HUES6 (cell line): Measurements from ENCODE around the gene MCMBP.
A peak's percentile ranks its signal among the peaks of the same experiment; 100 is the strongest.
"Not testable (repeated sequence)": the region's sequence is repeated elsewhere in the genome, so short reads cannot be mapped to it uniquely, and the experiment has no call there.

Experiments
- H3K27ac ChIP-seq: 2 replicates; pipeline ENCODE4 v1.7.0; 2013; ENCODE audit warnings: low read depth, mild to moderate bottlenecking, low read length, inconsistent platforms
- H3K27me3 ChIP-seq: 2 replicates; pipeline ENCODE4 v1.6.1; 2013; ENCODE audit warnings: low read length; ENCODE audit not compliant: control insufficient read depth, insufficient read depth
- H3K36me3 ChIP-seq: 2 replicates; pipeline ENCODE4 v1.6.1; 2013; ENCODE audit warnings: low read length; ENCODE audit not compliant: control insufficient read depth, insufficient read depth
- H3K4me1 ChIP-seq: 2 replicates; pipeline ENCODE4 v1.6.1; 2013; ENCODE audit warnings: low read length; ENCODE audit not compliant: control insufficient read depth, insufficient read depth
- H3K4me3 ChIP-seq: 2 replicates; pipeline ENCODE4 v1.5.1; 2013; ENCODE audit warnings: low read depth, low read length
- H3K9ac ChIP-seq: one replicate; pipeline ENCODE4 v1.6.1; 2013; ENCODE audit warnings: mild to moderate bottlenecking, low read length
- H3K9me3 ChIP-seq: 2 replicates; pipeline ENCODE4 v1.6.1; 2013; ENCODE audit warnings: low read depth, low read length; ENCODE audit not compliant: control insufficient read depth, insufficient read depth

MCMBP gene

GRCh38 chr10:119807960-119808697, 64.5 kb downstream of the MCMBP start:
- H3K27me3 ChIP-seq = no peaks in the 10 kb centered on the region
- H3K27ac ChIP-seq = no peak overlapping the region
- no peaks in the 10 kb centered on the region for H3K9me3 ChIP-seq
- no peaks in the 10 kb centered on the region for H3K4me1 ChIP-seq
- H3K9ac ChIP-seq = no peak overlapping the region
- H3K36me3 ChIP-seq = peaks cover 22% of the 10 kb centered on the region
- H3K4me3 ChIP-seq = no peak overlapping the region

GRCh38 chr10:119806334-119807130, 66.1 kb downstream of the MCMBP start:
- Histone ChIP-seq H3K36me3 (peaks cover 17% of the 10 kb centered on the region), H3K4me3 (no peak overlapping the region), H3K9ac (no peak overlapping the region), H3K27me3 (no peaks in the 10 kb centered on the region), H3K27ac (no peak overlapping the region), H3K4me1 (no peaks in the 10 kb centered on the region), H3K9me3 (no peaks in the 10 kb centered on the region)

- H3K36me3 ChIP-seq = peaks cover 17% of the 10 kb centered on the region
- H3K9ac ChIP-seq = no peak overlapping the region
- H3K4me1 ChIP-seq = no peaks in the 10 kb centered on the region
- H3K4me3 ChIP-seq = no peak overlapping the region
- no peaks in the 10 kb centered on the region for H3K9me3 ChIP-seq
- no peaks in the 10 kb centered on the region for H3K27me3 ChIP-seq
- no peak overlapping the region for H3K27ac ChIP-seq
Observed at GRCh38 chr10:119805702-119806230, 66.9 kb downstream of the MCMBP start.

GRCh38 chr10:119803264-119803663, 69.4 kb downstream of the MCMBP start:
- Histone ChIP-seq H3K36me3 (peaks cover 14% of the 10 kb centered on the region), H3K4me1 (no peaks in the 10 kb centered on the region), H3K27me3 (no peaks in the 10 kb centered on the region), H3K9ac (no peak overlapping the region), H3K4me3 (no peak overlapping the region), H3K27ac (no peak overlapping the region), H3K9me3 (no peaks in the 10 kb centered on the region)

GRCh38 chr10:119801998-119802538, 70.6 kb downstream of the MCMBP start:
- Histone ChIP-seq H3K4me3 (no peak overlapping the region), H3K4me1 (no peaks in the 10 kb centered on the region), H3K27me3 (no peaks in the 10 kb centered on the region), H3K36me3 (peaks cover 14% of the 10 kb centered on the region), H3K9me3 (no peaks in the 10 kb centered on the region), H3K27ac (no peak overlapping the region), H3K9ac (no peak overlapping the region)

- no peak overlapping the region for H3K27ac ChIP-seq
- H3K4me3 ChIP-seq = no peak overlapping the region
- H3K9me3 ChIP-seq = no peaks in the 10 kb centered on the region
- no peak overlapping the region for H3K9ac ChIP-seq
- H3K4me1 ChIP-seq = no peaks in the 10 kb centered on the region
- no peaks in the 10 kb centered on the region for H3K27me3 ChIP-seq
- H3K36me3 ChIP-seq = peaks cover 22% of the 10 kb centered on the region
Observed at GRCh38 chr10:119801176-119801575, 71.5 kb downstream of the MCMBP start.

GRCh38 chr10:119796039-119796438, 76.6 kb downstream of the MCMBP start:
- H3K4me3 ChIP-seq = no peak overlapping the region
- H3K9me3 ChIP-seq = no peaks in the 10 kb centered on the region
- H3K36me3 ChIP-seq = peaks cover 19% of the 10 kb centered on the region
- no peaks in the 10 kb centered on the region for H3K4me1 ChIP-seq
- H3K27me3 ChIP-seq = no peaks in the 10 kb centered on the region
- no peak overlapping the region for H3K27ac ChIP-seq
- no peak overlapping the region for H3K9ac ChIP-seq

GRCh38 chr10:119795101-119795500, 77.5 kb downstream of the MCMBP start:
- H3K4me3 ChIP-seq, H3K9me3 ChIP-seq, H3K4me1 ChIP-seq, H3K27ac ChIP-seq, H3K9ac ChIP-seq, H3K27me3 ChIP-seq: not testable (repeated sequence)
- peaks cover 19% of the 10 kb centered on the region for H3K36me3 ChIP-seq

GRCh38 chr10:119786117-119786769, 86.4 kb downstream of the MCMBP start:
- Histone ChIP-seq H3K4me3 (peak overlapping the region; percentile 37; the same call in 1 of the 2 replicates), H3K27me3 (no peaks in the 10 kb centered on the region), H3K27ac (peak overlapping the region; percentile 75; the same call in 1 of the 2 replicates), H3K9ac (no peak overlapping the region), H3K9me3 (no peaks in the 10 kb centered on the region), H3K4me1 (peaks cover 35% of the 10 kb centered on the region), H3K36me3 (no peaks in the 10 kb centered on the region)

GRCh38 chr10:119784340-119785067, 88.1 kb downstream of the MCMBP start:
- Histone ChIP-seq H3K9me3 (no peaks in the 10 kb centered on the region), H3K27me3 (no peaks in the 10 kb centered on the region), H3K9ac (no peak overlapping the region), H3K27ac (no peak overlapping the region), H3K4me1 (peaks cover 35% of the 10 kb centered on the region), H3K36me3 (no peaks in the 10 kb centered on the region), H3K4me3 (no peak overlapping the region)
